NAMALWA (cell line): ENCODE measurements around the gene ANXA6.
"Not testable (repeated sequence)": the region's sequence is repeated elsewhere in the genome, so short reads cannot be mapped to it uniquely, and the experiment has no call there.

ENCODE experiments used
- DNase-seq: peaks from one replicate; pipeline ENCODE4 v3.0.0-alpha.2; 2015; ENCODE audit warnings: low spot score

ANXA6 gene

DNA sequence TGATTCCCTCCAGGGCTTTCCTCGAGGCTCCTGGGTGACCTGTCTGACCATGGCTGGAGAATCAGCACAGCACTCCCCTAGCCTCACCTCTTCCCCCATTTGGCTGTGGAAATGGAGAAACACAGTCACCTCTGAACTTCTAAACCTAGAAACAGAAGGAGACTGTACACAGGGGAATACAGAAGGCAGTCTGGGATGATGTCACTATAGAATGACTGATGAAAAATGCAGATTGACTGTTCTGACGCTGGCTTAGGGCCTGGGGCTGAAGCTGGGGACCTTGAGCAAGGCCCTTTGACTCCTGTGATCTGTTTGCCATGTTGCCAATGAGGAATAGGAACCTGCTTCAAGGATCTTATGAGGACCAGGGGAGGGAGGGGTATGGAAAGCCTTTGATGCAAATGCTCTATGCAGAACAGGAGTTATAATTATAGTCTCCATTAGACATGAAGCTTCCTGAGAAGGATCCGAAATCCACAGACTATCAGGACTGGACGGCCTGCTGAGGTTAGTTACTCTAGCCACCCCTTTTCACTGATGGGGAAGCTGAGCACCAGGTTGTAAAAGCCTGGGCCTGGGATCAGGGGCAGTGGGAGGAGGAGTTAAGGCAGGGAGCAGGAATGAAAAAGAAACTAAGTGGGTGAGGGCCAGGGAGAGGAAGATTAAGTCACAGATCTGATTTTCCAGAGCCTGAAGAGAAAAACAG, 24.4 kb upstream of the ANXA6 start:
- no peak for DNase-seq

DNA sequence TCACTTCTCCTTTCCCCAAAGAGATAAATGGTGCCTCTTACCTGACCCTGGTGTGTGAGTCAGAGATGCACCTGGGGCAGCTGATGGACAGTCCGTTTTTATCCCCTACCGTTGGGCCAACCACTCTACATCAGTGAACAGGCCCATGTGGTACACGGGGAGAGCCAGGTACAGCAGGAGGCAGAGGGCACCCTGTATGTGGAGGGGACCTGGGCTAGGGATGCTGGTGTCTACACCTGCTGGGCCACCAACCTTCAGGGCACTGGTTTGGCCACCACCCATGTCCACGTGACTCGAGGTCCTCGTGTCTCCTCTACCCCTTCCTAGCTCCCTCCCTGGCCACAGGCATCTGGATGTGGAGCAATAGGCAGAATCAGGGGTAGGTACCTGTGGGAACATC, 22.7 kb upstream of the ANXA6 start:
- DNase-seq: no peak

- DNase-seq: no peak
Observed at GRCh38 chr5:151179489-151179840, 21.9 kb upstream of the ANXA6 start.

DNA sequence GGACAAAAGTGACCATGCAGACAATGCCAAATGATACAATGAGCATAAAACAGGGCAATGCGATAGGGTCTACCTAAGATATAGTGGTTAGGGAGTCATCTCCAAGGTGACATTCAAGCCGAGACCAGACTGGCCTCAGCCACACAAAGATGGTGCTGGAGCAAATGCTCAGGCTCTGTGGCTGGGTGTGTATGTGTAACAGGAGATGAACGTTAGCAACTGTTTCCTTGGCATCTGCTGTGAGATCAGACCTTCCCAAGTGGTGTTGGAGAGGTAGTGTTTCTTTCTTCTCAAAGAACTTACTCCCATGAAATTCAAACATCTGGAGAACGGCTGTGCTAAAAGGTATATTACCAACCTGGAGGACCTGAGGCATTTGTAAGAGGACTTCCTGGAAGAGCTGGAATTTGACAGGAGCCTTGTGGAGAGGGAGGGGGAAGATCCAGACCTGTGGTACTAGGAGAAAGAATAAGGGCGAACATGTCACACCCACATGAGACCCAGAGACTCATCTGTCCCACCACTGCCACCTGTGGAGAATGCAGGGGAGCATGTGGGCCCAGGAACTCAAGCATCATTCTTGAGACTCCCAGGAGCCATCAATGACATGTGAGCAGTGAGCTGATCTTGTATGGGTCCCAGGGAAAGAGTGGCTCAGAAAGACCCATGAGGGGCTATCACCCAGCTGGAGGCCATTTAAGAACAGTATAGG, 21.4 kb upstream of the ANXA6 start:
- no peak for DNase-seq

DNA sequence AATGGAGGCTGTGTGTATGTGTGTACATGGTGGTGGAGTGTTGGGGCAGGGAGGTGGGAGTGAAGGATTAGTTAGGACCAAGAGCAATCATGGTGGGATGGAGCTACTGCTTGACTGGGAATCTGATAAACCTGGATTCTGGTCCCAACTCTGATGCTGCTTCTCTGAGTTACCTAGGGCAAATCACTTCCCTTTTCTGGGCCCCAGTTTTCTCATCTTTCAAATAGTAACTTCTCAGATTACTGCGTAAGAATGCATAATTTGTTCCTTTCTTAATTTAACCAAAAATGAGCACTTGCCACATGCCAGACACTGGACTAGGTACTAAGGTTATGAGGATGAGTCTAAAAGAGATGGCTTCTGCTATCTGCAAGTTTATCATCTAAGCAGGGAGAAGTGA, 20.8 kb upstream of the ANXA6 start:
- no peak for DNase-seq

- not testable (repeated sequence) for DNase-seq
Observed at GRCh38 chr5:151176268-151176667, 18.7 kb upstream of the ANXA6 start.

GRCh38 chr5:151174612-151175101, 17.1 kb upstream of the ANXA6 start:
- DNase-seq: no peak

GRCh38 chr5:151173711-151174611, 16.4 kb upstream of the ANXA6 start:
- no peak for DNase-seq

GRCh38 chr5:151171529-151171928, 13.9 kb upstream of the ANXA6 start:
- DNase-seq: no peak

- no peak for DNase-seq
Observed at GRCh38 chr5:151168602-151169344, 11.2 kb upstream of the ANXA6 start.

DNA sequence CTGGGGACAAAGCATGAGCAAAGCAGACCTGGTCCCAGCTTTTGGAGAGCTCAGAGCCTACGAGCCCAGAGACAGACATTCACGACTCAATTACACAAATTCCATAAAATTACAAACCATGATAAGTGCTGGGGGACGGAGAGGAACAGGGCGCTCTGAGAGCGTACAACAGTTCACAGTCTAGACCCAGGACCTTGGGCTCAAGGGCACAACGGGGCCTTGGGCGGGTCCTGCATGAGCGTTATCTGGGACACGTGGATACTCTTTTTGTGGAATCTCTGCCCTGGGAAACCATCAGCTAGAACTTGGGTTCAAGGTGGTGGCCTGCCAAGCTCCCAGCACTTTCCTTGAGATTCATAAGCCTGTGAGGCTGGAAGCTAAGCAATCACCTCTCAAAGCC, 9.4 kb upstream of the ANXA6 start:
- DNase-seq: no peak

DNA sequence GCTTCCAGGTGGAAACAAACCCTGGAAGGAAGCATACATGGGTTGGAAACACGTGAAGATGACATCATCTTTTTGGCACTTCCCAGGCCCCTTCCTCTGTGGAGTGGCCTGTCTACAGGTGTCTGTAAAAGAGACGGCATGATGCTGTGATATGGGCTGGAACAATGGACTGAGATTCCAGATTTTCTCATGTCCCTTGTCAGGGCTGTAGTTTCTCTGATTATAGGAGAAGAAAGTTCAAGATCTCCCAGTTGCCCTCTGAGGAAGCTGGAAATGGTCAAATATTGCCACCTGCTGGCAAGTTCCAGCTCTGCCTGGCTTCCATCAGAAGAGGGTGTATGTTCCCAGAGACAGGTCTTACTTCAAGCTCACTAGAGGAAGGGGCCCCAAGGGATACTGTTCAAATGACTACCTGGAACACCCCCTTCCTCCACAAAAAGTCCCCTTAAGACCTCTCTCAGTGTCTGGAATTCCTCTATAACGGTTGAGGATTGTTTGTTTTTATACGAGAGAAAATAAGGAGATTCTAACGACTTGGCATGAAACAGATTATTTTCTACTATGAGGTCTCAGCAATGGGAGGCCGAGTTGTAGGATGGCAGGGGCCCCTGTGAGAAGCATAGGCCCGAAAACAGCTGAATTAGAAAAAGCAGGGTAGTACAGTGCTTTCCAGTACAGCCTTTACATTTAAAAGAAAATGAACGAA, 7.3 kb upstream of the ANXA6 start:
- peak; percentile 92 for DNase-seq

DNA sequence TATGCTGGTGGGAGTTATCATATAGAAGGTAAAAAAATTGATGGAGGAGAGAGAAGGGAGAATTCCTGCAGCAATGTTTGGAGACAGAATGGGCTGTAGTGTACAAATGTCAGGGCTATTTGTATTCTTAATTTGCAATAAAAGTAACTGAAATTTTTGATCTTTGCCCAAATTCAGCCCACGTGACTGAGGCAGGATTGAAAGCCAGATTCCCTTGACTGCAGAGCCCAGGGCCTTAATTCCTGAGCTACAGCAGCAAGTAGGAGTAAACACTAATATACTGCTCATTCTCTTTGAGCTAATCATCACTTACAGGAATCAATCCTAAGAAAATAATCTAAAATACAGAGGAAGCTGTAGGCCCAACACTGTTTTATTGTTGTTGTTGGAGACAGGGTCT, 5.2 kb upstream of the ANXA6 start:
- DNase-seq: no peak

DNA sequence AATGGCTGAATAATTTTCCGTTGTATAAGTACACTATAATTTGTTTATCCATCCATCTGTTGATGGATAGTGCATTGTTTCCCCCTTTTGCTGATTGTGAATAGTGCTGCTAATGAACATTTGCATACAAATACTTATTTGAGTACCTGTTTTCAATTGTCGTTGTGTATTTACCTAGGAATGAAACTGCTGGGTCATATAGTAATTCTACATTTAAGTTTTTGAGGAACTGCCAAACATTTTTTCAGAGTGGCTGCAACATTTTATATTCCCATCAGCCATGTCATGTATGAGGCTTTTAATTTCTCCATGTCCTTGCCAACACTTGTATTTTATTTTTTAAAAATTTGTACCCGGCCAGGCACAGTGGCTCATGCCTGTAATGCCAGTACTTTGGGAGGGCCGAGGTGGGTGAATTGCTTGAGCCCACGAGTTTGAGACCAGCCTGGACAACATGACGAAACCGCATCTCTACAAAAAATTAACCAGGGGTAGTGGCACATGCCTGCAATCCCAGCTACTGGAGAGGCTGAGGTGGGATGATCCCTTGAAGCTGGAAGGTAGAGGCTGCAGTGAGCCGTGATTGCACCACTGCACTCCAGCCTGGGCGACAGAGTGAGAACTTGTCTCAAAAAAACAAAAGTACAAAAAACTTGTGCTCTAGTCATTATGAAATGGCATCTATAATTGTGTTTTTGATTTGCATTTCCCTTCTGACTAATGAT, 2.2 kb upstream of the ANXA6 start:
- DNase-seq: no peak

DNA sequence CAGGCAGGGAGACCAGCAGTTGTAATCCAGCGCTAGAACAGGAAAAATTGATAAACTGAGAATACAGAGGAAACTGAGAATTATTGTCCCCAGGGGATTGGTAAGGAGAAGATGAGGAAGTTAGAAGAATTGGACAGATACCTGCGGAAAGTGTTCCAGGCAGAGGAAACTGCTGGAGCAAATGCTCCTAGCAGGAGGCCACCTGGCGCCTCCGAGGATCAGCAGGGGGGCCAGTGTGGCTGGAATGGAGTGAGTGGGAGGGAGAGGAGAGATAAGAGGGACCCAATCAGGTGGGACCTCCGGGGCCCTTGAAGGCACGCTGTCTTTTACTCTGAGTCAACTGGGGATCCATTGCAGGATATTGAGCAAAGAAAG, 695 bp upstream of the ANXA6 start:
- no peak for DNase-seq

DNA sequence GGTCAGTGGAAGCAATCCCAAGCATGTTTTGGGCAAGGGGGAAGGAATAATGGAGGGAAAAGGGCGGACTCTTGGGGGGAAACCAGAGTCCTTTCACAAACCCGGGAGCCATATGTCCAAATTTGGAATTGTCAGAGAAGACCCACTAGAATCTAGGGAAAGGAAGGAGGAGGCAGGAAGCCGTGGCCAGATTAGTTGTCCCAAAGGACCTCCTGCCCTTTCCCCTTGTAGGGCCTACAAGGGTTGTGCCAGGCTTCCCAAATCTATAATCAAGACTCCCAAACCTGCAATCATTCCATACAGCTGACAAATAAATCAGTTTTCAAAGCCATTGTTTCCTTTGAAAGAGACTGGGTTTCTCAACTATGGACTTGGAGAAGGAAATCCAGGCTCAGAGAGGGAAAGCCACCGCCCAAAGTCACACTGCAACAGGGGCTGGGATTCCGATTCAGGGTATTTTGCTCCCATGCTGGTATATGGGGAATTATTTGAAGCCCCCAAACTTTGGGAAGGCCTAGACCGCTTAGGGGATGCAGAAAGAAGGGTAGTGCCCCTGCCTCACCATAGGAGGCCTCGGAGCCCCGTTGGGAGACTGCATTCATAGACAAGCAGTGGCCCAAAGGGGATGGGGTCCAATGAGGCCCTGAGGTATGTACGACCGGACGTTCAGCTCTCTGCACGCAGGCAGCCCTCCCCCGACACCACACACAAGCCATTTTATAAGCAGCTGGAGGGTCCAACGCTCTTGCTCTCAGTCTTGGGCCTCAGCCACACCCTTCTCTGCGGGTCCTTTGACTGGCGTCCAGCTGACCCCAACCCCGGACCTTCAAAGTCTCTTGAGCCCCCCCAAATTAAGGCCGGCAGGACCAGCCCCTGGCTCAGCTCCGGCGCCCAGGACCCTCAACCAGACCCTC, 815 bp downstream of the ANXA6 start:
- peak; percentile 62 for DNase-seq

GRCh38 chr5:151155775-151156506, 1.6 kb downstream of the ANXA6 start:
- DNase-seq: peak; percentile 49

- DNase-seq: peak; percentile 38
Observed at GRCh38 chr5:151154931-151155774, 2.4 kb downstream of the ANXA6 start.
